ENCODE measurements around the gene ZBTB5. TPM values are rescaled to one million over a fixed set of nuclear protein-coding genes. Genes with fewer than 3 reads are reported as not detected.

Gene ZBTB5
- total RNA-seq, 4 donors from 2014 or later = 9.1 to 15.1 (median 12.8) TPM

DNA sequence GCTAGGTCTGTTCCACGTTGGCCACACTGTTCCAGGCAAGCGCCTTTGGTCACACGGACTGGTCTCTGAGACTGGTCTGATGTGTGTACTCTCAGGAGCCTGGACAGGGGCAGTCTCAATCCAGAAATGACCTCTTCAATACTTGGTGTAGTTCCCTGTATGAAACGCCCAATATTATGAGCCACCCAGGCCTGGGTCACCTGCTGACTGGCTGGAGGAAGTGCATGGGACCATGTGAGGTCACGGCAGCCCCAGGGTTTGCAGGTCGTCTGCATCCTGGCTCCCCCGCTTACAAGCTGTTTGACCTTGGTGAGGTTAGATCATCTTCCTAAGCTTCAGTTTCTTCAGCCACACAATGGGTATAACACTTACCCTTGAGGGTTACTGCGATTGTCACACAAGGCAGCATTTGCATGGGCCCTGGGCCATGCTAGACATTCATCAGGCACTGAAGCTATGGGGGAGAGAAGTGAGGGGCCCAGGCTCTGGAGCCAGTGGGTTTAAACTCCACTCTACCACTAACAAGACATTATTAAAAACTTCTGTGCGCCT is 47.9 kb downstream of the ZBTB5 start:
- no peak overlapping the region for H3K4me3 ChIP-seq
- peaks cover 0 to 6% (median 5%) of the 10 kb centered on the region in 4 donors for H3K4me1 ChIP-seq
- H3K27ac ChIP-seq = no peak overlapping the region

DNA sequence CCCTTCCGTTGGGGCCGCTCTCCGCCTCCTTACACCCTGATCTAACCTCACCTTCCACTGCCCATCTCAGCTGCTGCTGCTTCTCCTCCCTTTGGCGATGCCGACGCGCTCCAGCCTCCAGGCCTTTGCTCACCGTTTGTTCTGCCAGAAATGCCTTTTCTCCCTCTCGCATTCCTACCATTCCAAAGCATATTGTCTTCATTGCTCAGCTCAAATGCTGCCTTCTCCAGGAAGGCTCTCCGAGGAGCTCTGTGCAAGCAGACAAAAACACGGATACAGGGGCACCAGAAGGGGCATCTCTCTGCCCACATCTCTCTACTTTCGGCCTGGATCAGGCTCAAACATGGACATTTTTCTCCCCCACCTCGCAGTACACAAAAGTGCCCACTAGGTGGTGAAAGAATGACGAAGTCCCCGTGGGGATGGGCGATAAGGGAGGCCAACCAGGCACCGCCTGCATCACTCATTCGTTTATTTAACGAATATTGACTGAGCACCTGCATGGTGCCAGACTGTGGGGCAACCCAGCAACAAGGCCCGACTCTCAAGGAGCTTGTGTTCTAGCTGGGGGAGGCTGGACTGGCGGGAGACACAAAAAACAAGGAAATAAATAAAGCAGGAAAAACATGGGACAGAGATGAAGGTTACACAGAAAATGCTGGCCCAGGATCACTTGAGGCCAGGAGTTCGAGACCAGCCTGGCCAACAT is 50.1 kb downstream of the ZBTB5 start:
- H3K36me3 ChIP-seq = no peaks in the 10 kb centered on the region
- no peak overlapping the region for H3K27ac ChIP-seq
- H3K4me3 ChIP-seq = no peak overlapping the region
- peak; percentile 65 to 88 (median 68) for DNase-seq
- TF ChIP-seq CTCF (IDR thresholded peaks at IDR 0.05) (peak; percentile 66 to 85 (median 84)), POLR2A (IDR thresholded peaks at IDR 0.05) (no peak)
- peaks cover 0 to 14% (median 0%) of the 10 kb centered on the region in 4 donors for H3K4me1 ChIP-seq
- no peaks in the 10 kb centered on the region for H3K9me3 ChIP-seq
- H3K27me3 ChIP-seq = no peaks in the 10 kb centered on the region

More for the DNA sequence above, 47.9 kb downstream of the ZBTB5 start:
- no peaks in the 10 kb centered on the region for H3K27me3 ChIP-seq
- TF ChIP-seq POLR2A (IDR thresholded peaks at IDR 0.05) = no peak
- TF ChIP-seq CTCF (IDR thresholded peaks at IDR 0.05) = no peak
- no peaks in the 10 kb centered on the region for H3K36me3 ChIP-seq
- DNase-seq = no peak
- H3K9me3 ChIP-seq = no peaks in the 10 kb centered on the region

DNA sequence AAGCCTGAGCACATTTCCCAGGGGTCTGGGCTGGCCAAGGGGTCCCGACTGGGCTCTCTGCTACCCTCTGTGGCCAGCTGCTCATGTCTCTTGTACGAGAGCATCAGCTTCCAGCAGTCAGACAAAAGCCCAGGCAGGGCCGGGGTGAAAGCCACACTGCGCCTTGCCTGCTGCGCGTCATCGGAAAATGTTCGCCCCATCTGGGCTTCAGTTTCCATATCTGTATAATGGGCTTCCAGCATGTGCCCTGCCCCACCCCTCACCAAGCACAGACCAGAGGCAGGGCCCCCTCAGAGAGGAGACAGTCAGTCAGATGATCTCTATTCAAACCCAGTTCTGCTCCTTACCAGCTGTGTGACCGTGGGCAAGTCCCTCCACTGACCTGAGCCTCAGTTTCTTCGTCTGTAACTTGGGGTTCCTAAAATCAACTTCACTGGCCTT is 50.7 kb downstream of the ZBTB5 start:
- no peak overlapping the region for H3K4me3 ChIP-seq
- no peak for DNase-seq
- no peaks in the 10 kb centered on the region for H3K36me3 ChIP-seq
- TF ChIP-seq POLR2A (IDR thresholded peaks at IDR 0.05) (no peak), CTCF (IDR thresholded peaks at IDR 0.05) (no peak)
- H3K4me1 ChIP-seq = peaks cover 0 to 15% (median 0%) of the 10 kb centered on the region in 4 donors
- no peak overlapping the region for H3K27ac ChIP-seq
- H3K9me3 ChIP-seq = no peaks in the 10 kb centered on the region
- no peaks in the 10 kb centered on the region for H3K27me3 ChIP-seq

DNA sequence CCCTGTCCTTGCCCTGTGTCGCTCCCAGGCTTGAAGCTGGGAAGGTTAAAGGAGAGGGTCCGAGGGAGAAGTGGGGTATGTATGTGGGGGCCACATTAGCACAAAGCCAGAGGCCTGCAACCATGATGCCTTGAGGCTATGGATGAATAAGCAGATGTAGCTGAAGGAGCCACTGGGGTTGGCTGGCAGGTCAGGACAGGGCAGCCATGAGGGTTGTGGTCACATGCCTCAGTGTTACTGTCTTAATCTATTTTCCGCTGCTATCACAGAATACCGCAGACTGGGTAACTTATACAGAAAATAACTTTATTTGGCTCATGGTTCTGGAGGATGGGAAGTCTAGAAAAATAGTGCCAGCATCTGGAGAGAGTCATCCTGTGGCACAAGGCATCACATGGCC is 51.9 kb downstream of the ZBTB5 start:
- Histone ChIP-seq H3K9me3 (no peaks in the 10 kb centered on the region), H3K4me3 (no peak overlapping the region), H3K27me3 (no peaks in the 10 kb centered on the region), H3K4me1 (peaks cover 0 to 20% (median 0%) of the 10 kb centered on the region in 4 donors), H3K36me3 (no peaks in the 10 kb centered on the region), H3K27ac (no peak overlapping the region)
- no peak for TF ChIP-seq POLR2A (IDR thresholded peaks at IDR 0.05)
- DNase-seq = no peak

DNA sequence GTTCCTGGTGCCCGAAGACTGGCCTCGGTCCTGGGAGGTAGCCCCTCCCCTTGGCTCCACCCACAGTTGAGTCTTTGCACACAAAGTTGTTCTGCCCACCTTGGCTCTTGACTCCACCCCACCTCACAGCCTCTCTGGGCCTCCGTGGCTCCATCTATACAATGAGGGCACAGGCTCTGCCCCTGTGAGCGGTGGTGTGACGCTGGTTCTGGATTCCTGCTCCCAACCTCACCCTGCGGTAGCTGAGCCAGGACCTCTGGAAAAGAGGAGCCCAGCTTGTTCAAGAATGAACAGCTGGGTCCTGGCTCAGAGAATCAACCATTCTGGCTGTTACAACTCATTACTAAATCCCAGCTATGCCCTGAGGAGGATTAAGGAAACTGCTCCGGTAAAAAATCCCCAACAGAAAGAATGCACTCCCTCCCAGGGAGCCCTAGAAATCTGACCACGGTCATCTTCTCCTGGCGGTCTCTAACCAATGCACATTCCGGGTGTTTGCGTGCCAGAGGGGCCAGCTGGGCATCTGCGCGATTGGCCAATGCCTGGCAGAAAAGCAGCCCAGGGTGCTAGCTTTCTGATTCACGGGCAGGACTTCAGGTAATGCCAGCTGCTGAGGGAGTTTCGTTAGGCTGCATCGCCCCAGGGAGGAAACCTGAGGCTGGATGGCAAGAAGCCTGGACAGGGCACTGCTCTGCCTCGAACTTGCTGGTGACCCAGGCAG is 52.7 kb downstream of the ZBTB5 start:
- Histone ChIP-seq H3K4me1 (peaks cover 0 to 20% (median 0%) of the 10 kb centered on the region in 4 donors), H3K4me3 (no peak overlapping the region), H3K36me3 (no peaks in the 10 kb centered on the region), H3K9me3 (no peaks in the 10 kb centered on the region), H3K27me3 (no peaks in the 10 kb centered on the region), H3K27ac (no peak overlapping the region)
- no peak for DNase-seq
- no peak for TF ChIP-seq POLR2A (IDR thresholded peaks at IDR 0.05)
- TF ChIP-seq CTCF (IDR thresholded peaks at IDR 0.05) = no peak

Data from Peyer's patch (tissue), 4 donors.